Measurements from ENCODE around the gene FAM228A.

The FAM228A gene

DNA sequence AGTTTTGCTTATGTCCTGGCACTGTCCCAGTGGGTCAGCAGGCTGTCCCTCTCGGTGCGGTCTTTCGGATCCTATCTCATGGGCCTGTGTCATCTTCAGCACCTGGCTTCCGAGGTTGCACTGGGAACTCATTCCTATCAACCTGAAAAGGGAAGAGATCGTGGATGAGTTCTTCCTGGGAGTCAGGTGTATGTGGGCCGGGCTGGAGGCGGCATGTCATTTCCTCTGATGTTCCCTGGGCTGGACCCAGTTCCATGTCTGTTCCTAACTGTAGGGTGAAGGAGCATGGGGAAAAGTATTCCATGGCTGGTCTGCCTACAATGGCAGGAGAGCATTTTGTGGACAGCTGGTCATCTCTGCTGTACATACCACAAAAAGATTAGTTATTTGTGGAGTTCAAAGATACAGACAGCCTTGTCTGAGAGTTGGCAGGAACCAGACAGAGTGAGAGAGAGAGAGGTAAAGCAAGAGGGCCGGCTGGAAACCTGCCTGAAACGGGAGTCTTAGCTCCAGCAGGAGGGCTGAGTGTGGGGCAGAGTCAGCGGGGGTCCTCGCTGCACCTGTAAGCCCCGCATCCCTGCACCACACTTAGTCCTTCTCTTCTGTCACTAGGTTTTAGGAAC is 25.2 kb downstream of the FAM228A start:
- H3K9me3 ChIP-seq (ENCODE audit: severe bottlenecking) = no peaks in the 10 kb centered on the region

DNA sequence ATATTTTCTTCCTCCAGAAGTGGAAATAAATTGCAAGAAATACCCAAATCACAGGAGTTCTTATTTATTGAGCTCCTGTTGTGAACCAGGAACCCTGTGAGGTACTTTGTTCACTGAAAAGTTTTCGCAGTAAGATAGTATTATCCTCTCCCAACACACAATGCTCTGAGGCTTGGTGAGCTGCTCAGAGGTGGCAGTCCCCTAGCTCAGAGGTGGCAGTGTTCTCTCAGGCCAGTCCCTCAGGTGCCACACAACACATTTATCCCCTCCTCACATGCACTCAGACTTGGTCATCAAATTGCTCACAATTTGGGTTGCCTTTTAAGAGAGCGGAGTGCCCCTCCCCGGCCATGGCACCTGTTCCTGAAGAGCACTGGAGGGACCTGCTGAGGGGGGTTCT is 25.9 kb downstream of the FAM228A start:
- Histone ChIP-seq H3K27ac (ENCODE audit: poor library complexity, severe bottlenecking) (no peak overlapping the region), H3K9me3 (ENCODE audit: severe bottlenecking) (no peaks in the 10 kb centered on the region)

More for the DNA sequence above, 25.2 kb downstream of the FAM228A start:
- ATAC-seq (ENCODE audit: low read depth) = no peak
- Histone ChIP-seq H3K27me3 (ENCODE audit: insufficient read depth, poor library complexity, severe bottlenecking) (no peaks in the 10 kb centered on the region), H3K36me3 (ENCODE audit: low read depth) (0 out of 2 replicates have a peak, but pooled peaks cover 4% of the 10 kb centered on the region), H3K27ac (ENCODE audit: poor library complexity, severe bottlenecking) (no peak overlapping the region), H3K4me3 (ENCODE audit: severe bottlenecking) (no peak overlapping the region), H3K4me1 (ENCODE audit: insufficient read depth, poor library complexity, severe bottlenecking) (no peaks in the 10 kb centered on the region)
- DNase-seq (ENCODE audit: low spot score) = no peak
- TF ChIP-seq, protein P1, sequence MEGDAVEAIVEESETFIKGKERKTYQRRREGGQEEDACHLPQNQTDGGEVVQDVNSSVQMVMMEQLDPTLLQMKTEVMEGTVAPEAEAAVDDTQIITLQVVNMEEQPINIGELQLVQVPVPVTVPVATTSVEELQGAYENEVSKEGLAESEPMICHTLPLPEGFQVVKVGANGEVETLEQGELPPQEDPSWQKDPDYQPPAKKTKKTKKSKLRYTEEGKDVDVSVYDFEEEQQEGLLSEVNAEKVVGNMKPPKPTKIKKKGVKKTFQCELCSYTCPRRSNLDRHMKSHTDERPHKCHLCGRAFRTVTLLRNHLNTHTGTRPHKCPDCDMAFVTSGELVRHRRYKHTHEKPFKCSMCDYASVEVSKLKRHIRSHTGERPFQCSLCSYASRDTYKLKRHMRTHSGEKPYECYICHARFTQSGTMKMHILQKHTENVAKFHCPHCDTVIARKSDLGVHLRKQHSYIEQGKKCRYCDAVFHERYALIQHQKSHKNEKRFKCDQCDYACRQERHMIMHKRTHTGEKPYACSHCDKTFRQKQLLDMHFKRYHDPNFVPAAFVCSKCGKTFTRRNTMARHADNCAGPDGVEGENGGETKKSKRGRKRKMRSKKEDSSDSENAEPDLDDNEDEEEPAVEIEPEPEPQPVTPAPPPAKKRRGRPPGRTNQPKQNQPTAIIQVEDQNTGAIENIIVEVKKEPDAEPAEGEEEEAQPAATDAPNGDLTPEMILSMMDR (IDR thresholded peaks at IDR 0.05; ENCODE audit: poor library complexity, severe bottlenecking) = no peak

DNA sequence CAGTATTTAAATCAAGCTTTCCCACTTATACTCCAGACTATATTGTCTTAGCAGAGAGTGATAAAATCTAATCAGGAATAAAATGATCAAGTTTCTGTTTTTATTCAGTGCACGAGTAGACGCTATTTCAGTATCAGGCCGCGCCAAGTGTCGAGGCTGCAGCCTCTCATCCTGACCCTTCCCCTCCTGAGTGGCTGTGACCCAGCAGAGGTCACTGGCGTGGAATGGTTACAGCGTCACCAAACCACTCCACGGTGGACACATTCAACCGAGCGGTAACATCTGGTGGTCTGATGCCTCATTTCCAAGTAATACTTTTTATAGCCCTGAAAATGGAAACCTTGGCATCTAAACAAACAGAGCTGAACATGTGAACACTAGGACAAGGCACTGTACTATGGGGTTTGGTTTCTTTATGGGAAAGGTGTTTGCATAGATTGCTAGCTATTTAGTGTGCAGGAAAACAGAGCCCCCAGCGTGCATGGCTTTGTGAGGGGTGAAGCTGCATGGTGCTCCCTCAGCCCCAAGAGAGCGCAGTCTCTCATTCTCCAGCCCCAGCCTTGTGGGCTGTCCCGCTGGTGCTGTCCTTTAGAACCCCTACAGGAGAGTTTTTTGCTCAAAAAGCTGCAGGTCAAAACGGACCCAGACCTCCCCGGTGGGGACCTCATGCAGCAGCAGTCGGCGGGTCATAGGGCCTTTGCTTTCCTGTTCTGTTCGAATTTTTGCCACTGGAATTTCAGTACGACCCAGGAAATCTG is 28.4 kb downstream of the FAM228A start:
- DNase-seq (ENCODE audit: low spot score) (no peak), ATAC-seq (ENCODE audit: low read depth) (no peak)
- Histone ChIP-seq H3K27me3 (ENCODE audit: insufficient read depth, poor library complexity, severe bottlenecking) (no peaks in the 10 kb centered on the region), H3K27ac (ENCODE audit: poor library complexity, severe bottlenecking) (no peak overlapping the region), H3K4me3 (ENCODE audit: severe bottlenecking) (no peak overlapping the region), H3K4me1 (ENCODE audit: insufficient read depth, poor library complexity, severe bottlenecking) (no peaks in the 10 kb centered on the region), H3K9me3 (ENCODE audit: severe bottlenecking) (no peaks in the 10 kb centered on the region), H3K36me3 (ENCODE audit: low read depth) (peaks cover 4% of the 10 kb centered on the region; the same call in 1 of the 2 replicates)
- TF ChIP-seq, protein P1 (IDR thresholded peaks at IDR 0.05; ENCODE audit: poor library complexity, severe bottlenecking) = no peak

More for the DNA sequence above, 25.9 kb downstream of the FAM228A start:
- H3K4me1 ChIP-seq (ENCODE audit: insufficient read depth, poor library complexity, severe bottlenecking) = no peaks in the 10 kb centered on the region
- no peaks in the 10 kb centered on the region for H3K27me3 ChIP-seq (ENCODE audit: insufficient read depth, poor library complexity, severe bottlenecking)
- TF ChIP-seq, protein P1 (IDR thresholded peaks at IDR 0.05; ENCODE audit: poor library complexity, severe bottlenecking) = no peak
- no peak overlapping the region for H3K4me3 ChIP-seq (ENCODE audit: severe bottlenecking)
- peaks cover 4% of the 10 kb centered on the region; the same call in 1 of the 2 replicates for H3K36me3 ChIP-seq (ENCODE audit: low read depth)
- DNase-seq (ENCODE audit: low spot score) (no peak), ATAC-seq (ENCODE audit: low read depth) (no peak)

DNA sequence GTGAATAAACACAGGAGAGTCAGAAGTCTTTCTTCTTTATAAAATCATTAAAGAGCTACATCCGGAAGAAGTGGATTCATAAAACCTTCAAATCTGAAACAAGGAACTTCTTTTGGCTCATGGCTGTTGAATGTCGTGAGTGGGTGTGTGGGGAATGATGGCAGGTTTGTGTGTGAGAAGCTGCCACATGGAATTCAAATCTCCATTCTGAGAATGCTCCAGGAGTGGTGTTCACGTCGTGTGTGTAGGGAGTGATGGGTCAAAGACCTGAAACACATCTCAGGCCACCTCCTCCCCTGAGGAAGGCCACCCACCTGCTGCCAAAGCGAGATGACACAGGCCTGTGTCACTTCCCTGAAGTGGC is 28.9 kb downstream of the FAM228A start:
- peaks cover 4% of the 10 kb centered on the region; the same call in 1 of the 2 replicates for H3K36me3 ChIP-seq (ENCODE audit: low read depth)
- H3K4me1 ChIP-seq (ENCODE audit: insufficient read depth, poor library complexity, severe bottlenecking) = no peaks in the 10 kb centered on the region
- TF ChIP-seq, protein P1 (IDR thresholded peaks at IDR 0.05; ENCODE audit: poor library complexity, severe bottlenecking) = no peak
- DNase-seq (ENCODE audit: low spot score) (no peak), ATAC-seq (ENCODE audit: low read depth) (no peak)
- no peak overlapping the region for H3K27ac ChIP-seq (ENCODE audit: poor library complexity, severe bottlenecking)
- H3K9me3 ChIP-seq (ENCODE audit: severe bottlenecking) = no peaks in the 10 kb centered on the region
- H3K27me3 ChIP-seq (ENCODE audit: insufficient read depth, poor library complexity, severe bottlenecking) = no peaks in the 10 kb centered on the region
- H3K4me3 ChIP-seq (ENCODE audit: severe bottlenecking) = no peak overlapping the region

DNA sequence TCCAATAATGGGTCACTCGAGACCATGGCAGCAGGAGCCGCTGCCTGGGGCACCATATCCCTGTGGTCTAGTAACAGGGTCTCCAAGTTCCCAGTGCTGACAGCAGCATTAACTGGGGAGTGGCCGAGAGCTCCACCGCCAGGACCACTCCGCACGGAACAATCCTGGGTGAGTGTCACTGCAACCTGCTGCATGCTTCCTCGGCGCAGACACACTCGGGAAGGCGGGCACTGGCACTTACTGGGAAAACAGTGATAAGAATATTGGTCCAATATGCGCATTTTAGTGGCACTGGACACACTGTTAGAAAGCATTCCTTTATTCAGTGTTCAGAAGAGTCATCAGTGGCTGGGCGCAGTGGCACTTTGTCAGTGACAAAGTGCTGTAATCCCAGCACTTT is 29.7 kb downstream of the FAM228A start:
- Histone ChIP-seq H3K27ac (ENCODE audit: poor library complexity, severe bottlenecking) (no peak overlapping the region), H3K36me3 (ENCODE audit: low read depth) (peaks cover 4% of the 10 kb centered on the region; the same call in 1 of the 2 replicates), H3K9me3 (ENCODE audit: severe bottlenecking) (no peaks in the 10 kb centered on the region), H3K4me1 (ENCODE audit: insufficient read depth, poor library complexity, severe bottlenecking) (no peaks in the 10 kb centered on the region), H3K4me3 (ENCODE audit: severe bottlenecking) (no peak overlapping the region), H3K27me3 (ENCODE audit: insufficient read depth, poor library complexity, severe bottlenecking) (no peaks in the 10 kb centered on the region)
- no peak for DNase-seq (ENCODE audit: low spot score)
- TF ChIP-seq, protein P1 (IDR thresholded peaks at IDR 0.05; ENCODE audit: poor library complexity, severe bottlenecking) = no peak
- ATAC-seq (ENCODE audit: low read depth) = no peak
